K562 (cell line): ENCODE measurements around the gene EZH2. TPM values are rescaled to one million over a fixed set of nuclear protein-coding genes. Genes with fewer than 3 reads are reported as not detected.
A peak's percentile ranks its signal among the peaks of the same experiment; 100 is the strongest.

ENCODE experiments used
- CREBBP ChIP-seq: IDR thresholded peaks from one replicate; pipeline ENCODE4 v1.6.1; 2012; ENCODE audit warnings: low read depth, mild to moderate bottlenecking, control low read depth, inconsistent platforms, low read length
- E2F1 ChIP-seq: sonication (generic); formaldehyde crosslinking; IDR thresholded peaks from 2 replicates; pipeline ENCODE4 v1.8.1; 2023; ENCODE audit warnings: mild to moderate bottlenecking, missing genetic modification reagents, moderate library complexity
- HDAC2 ChIP-seq: fragments of 450-650 bp; IDR thresholded peaks from 2 replicates; pipeline ENCODE4 v1.6.1; 2016; ENCODE audit warnings: mild to moderate bottlenecking
- KDM5B ChIP-seq: fragments of 200-600 bp; sonication (generic); IDR thresholded peaks from 2 replicates; pipeline ENCODE4 v1.6.1; 2012; ENCODE audit warnings: low read depth, mild to moderate bottlenecking, moderate library complexity, low read length, control low read depth, inconsistent platforms; ENCODE audit not compliant: insufficient replicate concordance
- MBD2 ChIP-seq: sonication (generic); IDR thresholded peaks from 2 replicates; pipeline ENCODE4 v1.6.1; 2016; ENCODE audit warnings: low read depth, borderline replicate concordance
- MCM5 ChIP-seq: fragments of 450-650 bp; IDR thresholded peaks from 2 replicates; pipeline ENCODE4 v1.6.1; 2016; ENCODE audit warnings: low read depth
- NEUROD1 ChIP-seq: fragments of 150-350 bp; IDR thresholded peaks from 2 replicates; pipeline ENCODE4 v1.6.1; 2014; ENCODE audit warnings: borderline replicate concordance, low read length, low read depth; ENCODE audit not compliant: partially characterized antibody
- NFE2 ChIP-seq: IDR thresholded peaks from 2 replicates; pipeline ENCODE4 v1.6.1; 2014; ENCODE audit warnings: antibody characterized with exemption, low read depth
- PML ChIP-seq: IDR thresholded peaks from 2 replicates; pipeline ENCODE4 v1.6.1; 2012; ENCODE audit warnings: low read length, inconsistent platforms
- POLR2H ChIP-seq: IDR thresholded peaks from 2 replicates; pipeline ENCODE4 v1.6.1; 2016; ENCODE audit warnings: missing genetic modification characterization, low read depth, mild to moderate bottlenecking, control low read depth, missing compliant biosample characterization, moderate library complexity
- POLR3G ChIP-seq: IDR thresholded peaks from 2 replicates; pipeline ENCODE4 v1.6.1; 2011; ENCODE audit not compliant: insufficient read length, insufficient replicate concordance; ENCODE audit errors: extremely low read depth
- SAFB ChIP-seq: fragments of 200-400 bp; formaldehyde crosslinking; IDR thresholded peaks from 2 replicates; pipeline ENCODE4 v1.6.1; 2017; ENCODE audit warnings: low read depth, low read length, borderline replicate concordance
- TEAD1 ChIP-seq, 2 experiments: fragments of 450-650 bp in 1 of 2; sonication (generic) in 1 of 2; formaldehyde crosslinking; IDR thresholded peaks; 2 replicates each; pipeline versions ENCODE4 v1.4.0 to v1.8.0; 2020 to 2022; ENCODE audit warnings: mild to moderate bottlenecking in 2 of 2, missing genetic modification reagents in 1 of 2
- ZNF311 ChIP-seq: fragments of 250-450 bp; sonication (Bioruptor Pico); IDR thresholded peaks from 2 replicates; pipeline ENCODE4 v1.4.0; 2020; ENCODE audit warnings: mild to moderate bottlenecking, moderate library complexity
- ZNF77 ChIP-seq: fragments of 250-450 bp; sonication (Bioruptor Pico); IDR thresholded peaks from 2 replicates; pipeline ENCODE4 v1.5.0; 2020
- ZSCAN29 ChIP-seq: fragments of 450-650 bp; IDR thresholded peaks from 2 replicates; pipeline ENCODE4 v1.6.1; 2017
- polyA plus RNA-seq, 8 experiments: library from polyadenylated mRNA; depleted of rRNA in 4 of 8; stranded (reverse) in 5 of 8; unstranded in 3 of 8; fragments of >200 nt; fragmentation: Nextera tagmentation in 2 of 8; fragmentation: Illumina TruSeq in 1 of 8; extraction: Ambion mirVana in 2 of 8; extraction: Trizol in 1 of 8; gene quantifications; 2 replicates each; pipeline versions ENCODE4 v1.2.1 to v1.2.3, GENCODE V29; 2011 to 2014; ENCODE audit warnings: inconsistent platforms in 1 of 8, missing spikeins in 1 of 8
- total RNA-seq, 7 experiments: library from RNA; depleted of rRNA in 6 of 7; stranded (reverse); fragments of >200 nt in 6 of 7; fragmentation: Illumina TruSeq in 2 of 7; extraction: Trizol in 2 of 7; gene quantifications; 2 replicates each; pipeline versions ENCODE4 v1.2.1 to v1.2.3, GENCODE V29; 2011 to 2021; ENCODE audit warnings: low replicate concordance in 1 of 7
- TF ChIP-seq, protein P1 (sequence below): fragments of 250-450 bp; sonication (Bioruptor Pico); IDR thresholded peaks from 2 replicates; pipeline ENCODE4 v1.5.0; 2021
- TF ChIP-seq, protein P2 (sequence below): fragments of 200-800 bp; sonication (Bioruptor generic); IDR thresholded peaks from 2 replicates; pipeline ENCODE4 v1.6.1; 2017; ENCODE audit warnings: missing genetic modification characterization, missing compliant biosample characterization
- TF ChIP-seq, protein P3 (sequence below): fragments of 250-450 bp; sonication (Bioruptor Pico); IDR thresholded peaks from 2 replicates; pipeline ENCODE4 v1.4.0; 2020; ENCODE audit warnings: borderline replicate concordance

Gene EZH2
- total and polyA plus RNA-seq, 9 of the 15 experiments (the other 6 are each of a cell fraction or from before 2014, with no cell fraction given): 48.7 to 175 (median 98.6) TPM

- TF ChIP-seq CREBBP (no peak), MBD2 (peak; percentile 95), POLR3G (no peak), ZSCAN29 (no peak), NFE2 (no peak), KDM5B (peak; percentile 77), POLR2H (tag) (peak; percentile 96), HDAC2 (no peak; the same call in 1 of the 2 replicates), MCM5 (no peak), E2F1 (CRISPR knock-in tag) (peak; percentile 99), SAFB (peak; percentile 94), ZNF311 (CRISPR knock-in tag) (no peak), NEUROD1 (peak; percentile 79), TEAD1 (CRISPR knock-in tag; IDR thresholded peaks at IDR 0.05) (peak; percentile 12 to 95; a peak in 2 of 4 replicates), ZNF77 (CRISPR knock-in tag) (no peak), PML (peak; percentile 83)
- TF ChIP-seq, protein P1, sequence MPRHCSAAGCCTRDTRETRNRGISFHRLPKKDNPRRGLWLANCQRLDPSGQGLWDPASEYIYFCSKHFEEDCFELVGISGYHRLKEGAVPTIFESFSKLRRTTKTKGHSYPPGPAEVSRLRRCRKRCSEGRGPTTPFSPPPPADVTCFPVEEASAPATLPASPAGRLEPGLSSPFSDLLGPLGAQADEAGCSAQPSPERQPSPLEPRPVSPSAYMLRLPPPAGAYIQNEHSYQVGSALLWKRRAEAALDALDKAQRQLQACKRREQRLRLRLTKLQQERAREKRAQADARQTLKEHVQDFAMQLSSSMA (CRISPR knock-in tag): no peak
- TF ChIP-seq, protein P2, sequence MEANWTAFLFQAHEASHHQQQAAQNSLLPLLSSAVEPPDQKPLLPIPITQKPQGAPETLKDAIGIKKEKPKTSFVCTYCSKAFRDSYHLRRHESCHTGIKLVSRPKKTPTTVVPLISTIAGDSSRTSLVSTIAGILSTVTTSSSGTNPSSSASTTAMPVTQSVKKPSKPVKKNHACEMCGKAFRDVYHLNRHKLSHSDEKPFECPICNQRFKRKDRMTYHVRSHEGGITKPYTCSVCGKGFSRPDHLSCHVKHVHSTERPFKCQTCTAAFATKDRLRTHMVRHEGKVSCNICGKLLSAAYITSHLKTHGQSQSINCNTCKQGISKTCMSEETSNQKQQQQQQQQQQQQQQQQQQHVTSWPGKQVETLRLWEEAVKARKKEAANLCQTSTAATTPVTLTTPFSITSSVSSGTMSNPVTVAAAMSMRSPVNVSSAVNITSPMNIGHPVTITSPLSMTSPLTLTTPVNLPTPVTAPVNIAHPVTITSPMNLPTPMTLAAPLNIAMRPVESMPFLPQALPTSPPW (CRISPR knock-in tag): peak; percentile 95
- TF ChIP-seq, protein P3, sequence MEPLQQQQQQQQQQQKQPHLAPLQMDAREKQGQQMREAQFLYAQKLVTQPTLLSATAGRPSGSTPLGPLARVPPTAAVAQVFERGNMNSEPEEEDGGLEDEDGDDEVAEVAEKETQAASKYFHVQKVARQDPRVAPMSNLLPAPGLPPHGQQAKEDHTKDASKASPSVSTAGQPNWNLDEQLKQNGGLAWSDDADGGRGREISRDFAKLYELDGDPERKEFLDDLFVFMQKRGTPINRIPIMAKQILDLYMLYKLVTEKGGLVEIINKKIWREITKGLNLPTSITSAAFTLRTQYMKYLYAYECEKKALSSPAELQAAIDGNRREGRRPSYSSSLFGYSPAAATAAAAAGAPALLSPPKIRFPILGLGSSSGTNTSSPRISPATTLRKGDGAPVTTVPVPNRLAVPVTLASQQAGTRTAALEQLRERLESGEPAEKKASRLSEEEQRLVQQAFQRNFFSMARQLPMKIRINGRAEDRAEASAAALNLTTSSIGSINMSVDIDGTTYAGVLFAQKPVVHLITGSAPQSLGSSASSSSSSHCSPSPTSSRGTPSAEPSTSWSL: no peak; the same call in 1 of the 2 replicates
These were observed 370 bp upstream of the EZH2 start (continued) for GRCh38 chr7:148884299-148885022.
